IPS-NIHi7 (cell line): ENCODE measurements around the gene SNX20.
A peak's percentile ranks its signal among the peaks of the same experiment; 100 is the strongest.

Experiments
- DNase-seq: peaks from one replicate; pipeline ENCODE4 v3.0.0; 2012; ENCODE audit warnings: mixed read lengths; ENCODE audit errors: extremely low spot score

Gene SNX20, protein sequence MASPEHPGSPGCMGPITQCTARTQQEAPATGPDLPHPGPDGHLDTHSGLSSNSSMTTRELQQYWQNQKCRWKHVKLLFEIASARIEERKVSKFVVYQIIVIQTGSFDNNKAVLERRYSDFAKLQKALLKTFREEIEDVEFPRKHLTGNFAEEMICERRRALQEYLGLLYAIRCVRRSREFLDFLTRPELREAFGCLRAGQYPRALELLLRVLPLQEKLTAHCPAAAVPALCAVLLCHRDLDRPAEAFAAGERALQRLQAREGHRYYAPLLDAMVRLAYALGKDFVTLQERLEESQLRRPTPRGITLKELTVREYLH

DNA sequence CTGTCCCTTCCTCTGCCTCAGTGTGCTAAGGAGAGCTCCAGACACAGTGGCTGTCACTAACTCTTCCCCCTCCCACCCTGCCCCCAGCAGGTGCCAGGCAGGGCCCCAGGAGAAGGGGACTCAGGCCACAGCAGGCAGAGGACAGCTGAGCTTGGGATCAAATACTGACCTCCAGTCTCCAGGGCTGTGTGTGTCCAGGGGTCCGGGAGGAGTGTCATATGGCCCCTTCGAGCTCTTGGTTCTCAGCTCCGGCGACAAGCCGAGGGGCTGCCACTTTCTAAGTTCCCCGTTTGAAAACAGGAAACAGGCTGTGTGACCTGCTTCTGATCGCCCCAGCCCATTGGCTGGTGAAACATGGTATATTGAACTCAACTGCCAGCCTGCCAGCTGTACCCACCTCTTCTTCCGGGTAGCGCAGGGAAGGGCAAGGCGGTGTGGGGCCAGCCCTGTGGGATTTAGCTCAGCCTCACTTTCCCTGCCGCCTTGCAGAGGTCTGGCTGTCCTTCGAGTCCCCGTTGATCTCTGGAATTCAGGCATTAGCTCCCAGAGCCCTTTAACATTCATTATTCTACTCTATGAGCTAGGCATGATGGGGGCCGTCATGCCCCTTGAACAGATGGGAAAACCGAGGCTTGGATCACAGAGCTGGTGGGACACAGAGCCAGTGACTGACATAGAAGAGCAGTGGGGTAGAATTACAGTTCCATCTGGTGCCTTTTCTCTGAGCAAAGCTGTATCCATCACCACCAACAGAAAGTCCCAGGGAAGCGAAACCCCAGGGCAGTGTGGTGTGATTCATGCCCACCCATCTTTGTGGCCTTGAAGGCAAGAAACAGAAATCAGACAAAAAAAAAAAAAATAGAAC lies at the start of gene SNX20:
Gene SNX20, minus strand, starts transcription at position 292 of the 865 bp plus-strand sequence. CDS start 3,786 bp downstream, outside the sequence.
- DNase-seq = no peak

DNA sequence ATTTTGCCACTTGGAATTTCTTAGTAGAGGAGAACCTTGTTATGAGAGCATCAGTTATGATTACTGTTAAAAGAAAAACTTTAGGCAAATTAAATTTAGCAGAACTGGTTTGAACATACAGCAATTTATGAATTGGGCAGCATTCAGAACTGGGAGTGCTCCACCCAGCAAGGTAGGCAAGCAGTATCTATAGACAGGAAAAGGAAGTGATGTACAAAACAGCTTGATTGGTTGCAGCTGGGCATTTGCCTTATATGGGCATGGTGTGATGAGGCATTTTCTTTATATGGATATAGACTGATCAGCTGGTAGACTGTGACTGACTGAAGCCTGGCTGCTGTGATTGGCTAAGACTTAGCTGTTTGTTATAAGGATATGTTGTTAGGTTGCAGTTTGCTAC lies 43.2 kb upstream of the SNX20 start:
- DNase-seq = no peak

DNA sequence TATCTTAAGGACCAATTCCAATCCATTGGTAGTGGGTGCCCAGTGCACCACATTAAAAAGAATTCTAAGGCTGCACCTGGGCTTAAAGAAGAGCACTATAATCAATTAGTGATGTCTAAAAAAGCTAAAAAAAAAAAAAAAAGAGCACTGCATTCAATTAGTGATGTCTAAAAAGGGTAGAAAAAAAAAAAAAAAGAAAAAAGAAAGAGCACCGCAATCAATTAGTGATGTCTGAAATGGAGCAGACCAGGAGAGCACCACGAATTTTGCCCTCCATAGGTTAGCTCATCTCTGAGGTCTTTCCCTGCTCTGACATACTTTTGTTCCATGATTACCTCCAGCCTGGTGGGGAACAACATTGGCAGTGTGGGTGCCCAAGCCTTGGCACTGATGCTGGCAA lies 41.8 kb upstream of the SNX20 start:
- DNase-seq = no peak

DNA sequence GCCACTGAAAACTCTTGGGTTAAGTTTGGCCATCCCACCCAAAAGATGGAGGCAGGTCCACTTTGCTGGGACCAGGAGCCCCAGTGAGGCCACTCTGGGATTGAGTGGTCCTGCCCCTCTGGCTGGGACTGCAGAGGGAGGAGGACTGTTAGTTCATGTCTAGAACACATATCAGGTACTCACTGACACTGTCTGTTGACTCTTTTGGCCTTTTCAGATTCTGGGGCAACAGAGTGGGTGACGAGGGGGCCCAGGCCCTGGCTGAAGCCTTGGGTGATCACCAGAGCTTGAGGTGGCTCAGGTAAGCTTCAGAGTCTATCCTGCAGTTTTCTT lies 41.3 kb upstream of the SNX20 start:
- DNase-seq = no peak

DNA sequence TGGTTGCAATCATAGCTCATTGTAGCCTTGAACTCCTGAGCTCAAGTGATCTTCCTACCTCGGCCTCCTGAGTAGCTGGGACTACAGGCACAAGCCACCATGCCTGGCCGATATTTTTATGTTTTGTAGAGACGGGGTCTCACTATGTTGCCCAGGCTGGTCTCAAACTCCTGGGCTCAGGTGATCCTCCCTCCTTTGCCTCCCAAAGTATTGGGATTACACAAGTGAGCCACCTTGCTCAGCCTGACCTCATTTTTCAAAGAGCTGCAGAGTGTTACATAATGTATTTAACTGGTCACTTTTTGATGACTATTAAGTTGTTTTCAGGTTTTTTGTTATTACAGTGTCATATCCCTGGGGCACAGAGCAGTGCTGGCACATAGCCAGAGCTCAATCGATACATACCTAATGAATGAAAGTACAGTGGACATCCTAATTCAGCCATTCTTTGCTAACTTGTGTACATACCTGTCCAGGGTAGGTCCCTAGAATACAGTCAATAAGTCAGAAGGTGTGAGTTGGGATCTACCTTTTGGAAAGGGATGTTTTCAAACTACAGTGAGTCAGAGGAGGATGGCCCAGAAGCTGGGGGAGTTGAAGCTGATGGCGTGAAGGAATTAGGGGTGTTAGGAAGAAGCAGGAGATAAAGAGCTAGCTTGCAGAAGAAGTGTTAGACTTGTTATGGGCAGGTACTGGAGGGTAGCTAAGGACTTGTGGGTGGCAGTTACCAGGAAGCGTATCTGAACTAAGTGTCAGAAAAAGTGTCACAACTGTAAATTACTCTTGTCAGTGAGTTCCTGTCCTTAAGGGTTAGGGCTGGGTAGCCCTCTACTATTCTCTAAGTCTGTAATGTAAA lies 40.7 kb upstream of the SNX20 start:
- DNase-seq = no peak

DNA sequence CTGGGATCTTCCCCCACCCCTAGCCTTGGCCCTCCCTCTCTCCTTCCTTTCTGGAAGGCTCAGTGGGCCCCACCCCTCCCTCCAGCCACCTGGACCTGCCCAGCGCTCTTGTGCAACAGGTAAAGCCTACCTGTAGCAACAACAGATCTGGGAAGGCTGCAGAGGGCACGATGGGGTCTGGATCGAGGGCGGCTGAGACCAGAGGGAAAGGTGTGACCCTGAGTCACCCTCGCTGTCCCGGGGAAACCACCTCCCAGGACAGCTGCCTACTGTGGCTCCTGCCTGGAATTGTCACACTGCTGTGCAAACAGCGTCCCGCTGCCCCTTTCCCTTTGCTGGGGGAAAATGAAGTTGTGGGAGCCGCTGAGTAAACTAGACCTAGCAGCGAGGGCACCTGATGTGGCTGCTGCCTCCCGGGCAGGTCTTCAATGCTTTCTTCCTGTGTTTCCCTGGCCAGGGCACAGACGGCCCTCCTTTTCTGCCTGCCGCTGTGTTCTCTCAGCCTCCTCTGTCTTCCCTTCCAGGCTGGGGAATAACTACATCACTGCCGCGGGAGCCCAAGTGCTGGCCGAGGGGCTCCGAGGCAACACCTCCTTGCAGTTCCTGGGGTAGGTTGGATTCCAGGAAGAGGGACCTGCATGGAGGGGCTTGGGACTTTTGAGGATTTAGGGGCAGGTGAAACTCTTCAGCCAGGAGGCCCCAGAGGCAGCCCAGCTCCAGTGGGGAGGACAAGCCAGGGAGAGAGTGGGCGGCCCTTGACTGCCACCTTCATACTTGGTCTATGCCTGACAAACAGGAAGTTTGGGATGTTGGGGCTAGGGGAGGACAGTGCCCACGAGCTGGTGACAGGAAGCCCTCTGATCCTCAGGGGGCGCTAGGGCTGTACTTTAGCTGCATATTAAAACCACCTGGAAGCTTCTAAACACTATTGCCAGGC lies 38.6 kb upstream of the SNX20 start:
- peak; percentile 58 for DNase-seq

DNA sequence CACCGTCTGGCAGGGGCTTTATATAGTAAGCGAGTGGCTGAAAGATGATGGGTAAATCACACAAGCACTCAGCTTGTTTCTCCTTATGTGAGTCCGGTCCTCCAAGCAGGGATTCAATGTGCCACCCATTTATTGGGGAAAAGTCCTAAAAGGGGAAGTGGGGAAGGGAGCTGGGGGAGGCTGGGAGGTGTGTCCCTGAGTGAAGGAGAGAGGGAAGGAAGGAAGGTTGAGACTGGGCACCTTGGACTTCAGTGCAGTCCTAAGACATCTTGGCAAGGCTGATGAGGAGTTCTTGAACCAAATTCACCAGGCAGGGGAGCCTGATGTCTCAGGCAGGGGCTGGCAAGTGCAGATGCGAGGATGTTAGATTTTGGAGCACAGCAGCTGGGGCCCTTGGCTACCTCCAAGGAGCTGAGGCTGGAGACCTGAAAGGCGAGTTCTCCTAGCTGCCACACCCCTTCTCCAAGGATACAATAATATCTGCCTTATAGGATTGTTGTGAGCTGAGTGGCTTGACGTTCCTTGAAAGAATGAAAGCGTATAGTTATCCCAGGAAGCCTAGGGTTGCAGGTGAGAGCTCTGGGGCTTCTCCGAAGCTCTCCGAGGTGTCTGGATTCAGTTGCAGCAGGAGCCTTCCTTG lies 37.8 kb upstream of the SNX20 start:
- DNase-seq = no peak

DNA sequence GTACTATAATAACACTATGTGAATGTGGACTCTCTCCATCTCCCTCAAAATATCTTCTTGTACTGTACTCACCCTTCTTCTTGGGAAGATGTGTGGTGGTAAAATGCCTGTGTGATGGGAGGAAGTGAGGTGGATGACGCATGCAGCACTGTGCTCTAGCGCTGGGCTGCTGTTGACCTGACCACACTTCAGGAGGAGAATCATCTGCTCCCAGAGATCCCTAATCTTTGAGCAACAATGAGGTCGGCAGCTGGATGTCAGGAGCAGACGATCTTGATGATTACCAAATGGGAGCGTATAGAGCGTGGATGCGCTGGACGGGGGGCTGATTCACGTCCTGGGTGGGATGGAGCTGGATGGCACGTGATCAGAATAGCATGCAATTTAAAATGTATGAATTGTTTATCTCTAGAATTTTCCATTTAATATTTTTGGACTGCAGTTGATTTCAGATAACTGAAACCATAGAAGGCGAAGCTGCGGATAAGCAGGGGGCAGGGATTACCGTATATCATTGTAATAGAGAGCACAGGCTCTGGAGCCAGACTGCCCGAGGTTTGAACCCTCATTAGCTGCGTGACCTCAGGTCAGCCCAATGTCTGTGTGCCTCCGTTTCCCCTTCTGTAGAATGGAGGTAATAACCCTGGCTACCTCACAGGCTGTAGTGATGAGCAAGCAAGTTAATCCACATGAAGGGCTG lies 37.1 kb upstream of the SNX20 start:
- no peak for DNase-seq

DNA sequence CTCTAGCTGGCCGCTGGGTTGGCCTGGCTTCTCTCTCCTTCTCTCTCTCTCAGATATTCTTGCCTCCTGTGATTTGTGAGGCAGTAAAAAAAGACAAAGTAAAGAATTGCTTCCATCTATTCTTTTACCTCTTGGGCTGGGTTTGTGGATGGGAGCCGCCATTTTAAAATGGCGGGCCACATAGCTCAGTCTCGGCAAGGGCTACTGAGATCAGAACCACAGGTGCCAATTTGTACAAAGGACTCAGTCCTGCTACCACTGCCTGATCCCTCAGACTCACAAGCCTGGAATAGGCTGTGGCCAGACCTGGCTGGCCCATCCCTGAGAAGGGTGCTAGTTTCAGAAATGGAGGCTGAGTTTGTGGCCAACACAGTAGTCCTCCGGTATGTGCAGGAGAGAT lies 36.4 kb upstream of the SNX20 start:
- DNase-seq = no peak

DNA sequence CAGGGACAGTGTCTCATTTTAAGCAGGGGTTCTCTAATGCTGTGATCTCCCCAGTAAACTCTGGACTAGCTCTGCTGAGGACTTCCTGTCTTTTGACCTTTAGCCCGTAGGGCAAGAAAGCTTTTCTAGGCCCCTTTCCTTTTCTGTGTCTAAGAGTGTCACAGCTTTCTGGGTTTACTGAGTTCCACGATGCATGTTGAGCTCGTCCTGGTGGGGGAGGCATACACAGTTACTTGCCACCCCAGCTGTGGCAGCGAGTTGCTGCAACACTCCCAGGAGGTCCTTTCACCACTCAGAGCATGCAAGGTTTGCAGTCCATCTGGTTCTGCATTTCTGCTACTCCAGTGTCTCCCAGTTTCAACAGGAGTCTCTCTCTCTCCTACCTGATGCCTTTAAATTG lies 36.0 kb upstream of the SNX20 start:
- no peak for DNase-seq

DNA sequence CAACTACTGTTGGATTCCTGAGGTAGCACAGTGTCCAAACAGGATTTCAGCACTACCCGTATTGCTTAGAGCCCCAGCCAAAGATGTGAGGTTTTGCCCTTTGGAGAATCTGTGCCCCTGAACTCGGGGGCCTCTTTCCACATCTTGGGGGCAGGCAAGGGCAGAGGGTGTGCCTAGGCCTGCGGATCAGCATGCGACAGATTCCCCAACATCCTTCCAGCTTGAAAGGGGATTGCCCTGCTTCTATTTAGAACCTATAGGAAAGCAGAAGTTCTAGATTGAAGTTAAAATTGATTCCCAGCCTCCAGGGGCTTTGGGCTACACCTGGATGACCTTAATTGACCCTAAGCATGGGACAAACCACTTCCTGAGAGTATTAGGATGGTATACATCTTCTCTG lies 31.8 kb upstream of the SNX20 start:
- no peak for DNase-seq

DNA sequence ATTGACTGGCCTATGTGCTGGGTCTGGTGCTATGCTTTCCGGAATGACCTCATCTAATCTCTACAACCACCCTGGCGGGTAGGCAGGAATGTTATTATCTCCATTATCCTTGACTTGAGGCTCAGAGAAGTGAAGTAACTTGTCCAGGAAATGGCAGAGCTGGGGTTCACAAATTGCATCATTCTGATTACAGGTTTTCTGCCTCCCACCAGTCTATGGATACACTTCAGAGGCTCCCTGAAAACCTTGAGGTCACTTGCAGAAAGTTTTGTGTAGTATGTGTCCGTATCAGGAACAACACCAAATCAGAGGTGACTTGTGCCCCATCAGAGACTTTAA lies 31.4 kb upstream of the SNX20 start:
- no peak for DNase-seq

DNA sequence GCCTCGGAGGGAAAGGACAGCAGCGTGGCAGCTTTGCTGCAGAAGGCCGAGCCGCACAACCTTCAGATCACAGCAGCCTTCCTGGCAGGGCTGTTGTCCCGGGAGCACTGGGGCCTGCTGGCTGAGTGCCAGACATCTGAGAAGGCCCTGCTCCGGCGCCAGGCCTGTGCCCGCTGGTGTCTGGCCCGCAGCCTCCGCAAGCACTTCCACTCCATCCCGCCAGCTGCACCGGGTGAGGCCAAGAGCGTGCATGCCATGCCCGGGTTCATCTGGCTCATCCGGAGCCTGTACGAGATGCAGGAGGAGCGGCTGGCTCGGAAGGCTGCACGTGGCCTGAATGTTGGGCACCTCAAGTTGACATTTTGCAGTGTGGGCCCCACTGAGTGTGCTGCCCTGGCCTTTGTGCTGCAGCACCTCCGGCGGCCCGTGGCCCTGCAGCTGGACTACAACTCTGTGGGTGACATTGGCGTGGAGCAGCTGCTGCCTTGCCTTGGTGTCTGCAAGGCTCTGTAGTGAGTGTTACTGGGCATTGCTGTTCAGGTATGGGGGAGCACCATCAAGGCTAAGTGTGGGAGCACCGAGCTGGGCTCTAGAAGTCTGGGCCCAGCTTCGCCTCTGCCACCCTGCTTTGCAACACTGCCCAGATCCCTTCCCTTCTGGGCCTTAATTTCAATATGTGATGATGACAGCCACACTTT lies 30.9 kb upstream of the SNX20 start:
- no peak for DNase-seq

DNA sequence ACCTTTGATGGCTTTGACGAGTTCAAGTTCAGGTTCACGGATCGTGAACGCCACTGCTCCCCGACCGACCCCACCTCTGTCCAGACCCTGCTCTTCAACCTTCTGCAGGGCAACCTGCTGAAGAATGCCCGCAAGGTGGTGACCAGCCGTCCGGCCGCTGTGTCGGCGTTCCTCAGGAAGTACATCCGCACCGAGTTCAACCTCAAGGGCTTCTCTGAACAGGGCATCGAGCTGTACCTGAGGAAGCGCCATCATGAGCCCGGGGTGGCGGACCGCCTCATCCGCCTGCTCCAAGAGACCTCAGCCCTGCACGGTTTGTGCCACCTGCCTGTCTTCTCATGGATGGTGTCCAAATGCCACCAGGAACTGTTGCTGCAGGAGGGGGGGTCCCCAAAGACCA lies 29.9 kb upstream of the SNX20 start:
- DNase-seq = no peak

DNA sequence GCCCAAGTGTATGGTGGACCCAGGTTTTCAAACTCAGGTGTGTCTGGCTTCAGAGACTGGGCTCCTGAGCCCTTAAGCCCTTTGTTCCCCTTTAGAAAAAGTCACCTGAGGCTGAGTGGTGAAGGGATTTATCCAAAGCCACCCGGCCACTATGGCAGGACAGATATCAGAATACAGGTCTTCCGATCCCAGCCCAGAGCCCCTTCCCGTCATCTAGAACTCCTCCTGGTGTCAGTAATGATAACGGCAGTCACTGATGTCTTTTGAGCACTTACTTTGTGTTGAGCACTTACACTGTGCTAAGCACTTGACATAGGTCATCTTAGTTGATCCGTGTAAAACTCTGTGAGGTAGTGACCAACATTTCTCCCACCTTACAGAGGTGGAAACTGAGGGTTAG lies 28.9 kb upstream of the SNX20 start:
- DNase-seq = no peak

DNA sequence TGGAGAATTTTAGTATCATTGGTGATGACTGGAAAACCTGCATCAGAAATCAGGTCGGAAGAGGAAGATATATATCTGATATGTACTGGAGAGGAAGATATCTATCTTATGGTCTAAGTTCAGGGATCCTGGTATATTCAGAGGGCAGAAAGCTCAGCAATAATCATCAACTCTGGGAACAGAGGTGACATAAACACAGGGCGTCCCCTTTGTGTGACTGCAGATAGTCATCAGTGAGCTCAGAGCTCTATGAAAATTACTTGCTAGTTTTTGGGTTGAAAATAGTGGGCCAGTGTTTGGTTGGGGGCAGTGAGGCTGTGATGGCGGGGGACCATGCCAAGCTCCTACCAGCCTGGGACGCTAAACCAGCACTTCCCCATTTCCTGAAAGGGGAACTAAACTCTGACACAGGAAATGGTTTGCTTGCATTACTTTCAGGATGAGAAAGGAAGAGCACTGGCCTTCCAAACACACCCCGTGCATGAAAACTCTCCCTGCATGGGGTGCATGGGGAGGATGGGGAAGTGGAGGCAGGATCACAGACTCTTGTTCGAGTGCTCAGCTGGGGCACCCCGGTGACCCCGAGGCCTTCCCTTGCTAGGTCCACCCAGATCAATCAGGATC lies 28.1 kb upstream of the SNX20 start:
- no peak for DNase-seq

DNA sequence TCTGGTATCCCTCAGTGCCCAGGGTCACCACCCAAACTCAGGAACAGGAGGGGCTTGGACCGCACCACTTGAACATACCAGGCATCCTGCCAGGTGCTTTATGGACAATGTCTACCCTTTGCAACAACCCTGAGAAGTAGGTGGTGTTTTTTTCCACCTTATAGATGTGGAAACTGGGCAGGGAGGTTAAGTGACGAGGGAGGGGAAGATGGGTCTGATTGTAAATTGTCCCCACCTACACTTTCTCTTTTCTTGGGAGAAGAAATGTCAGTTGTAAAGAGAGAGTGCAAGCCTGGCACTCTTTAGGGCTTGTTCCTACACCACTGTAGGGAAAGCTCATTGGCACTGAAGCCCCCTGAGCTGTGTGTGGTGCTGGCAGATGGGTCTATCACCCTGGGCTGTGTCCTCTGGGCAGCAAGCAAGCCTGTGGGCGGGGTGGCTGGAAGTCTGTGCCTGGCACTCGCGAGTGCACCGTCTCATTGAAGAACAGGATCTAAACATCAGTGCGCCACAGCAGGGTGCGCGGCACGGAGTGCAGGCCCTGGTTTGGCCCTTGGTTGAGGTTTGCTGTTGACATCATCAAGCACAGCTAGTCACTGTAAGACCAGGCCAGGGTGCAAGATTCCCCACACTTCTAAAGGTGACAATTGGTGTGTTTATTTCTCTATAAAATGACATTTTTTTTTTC lies 27.4 kb upstream of the SNX20 start:
- no peak for DNase-seq

DNA sequence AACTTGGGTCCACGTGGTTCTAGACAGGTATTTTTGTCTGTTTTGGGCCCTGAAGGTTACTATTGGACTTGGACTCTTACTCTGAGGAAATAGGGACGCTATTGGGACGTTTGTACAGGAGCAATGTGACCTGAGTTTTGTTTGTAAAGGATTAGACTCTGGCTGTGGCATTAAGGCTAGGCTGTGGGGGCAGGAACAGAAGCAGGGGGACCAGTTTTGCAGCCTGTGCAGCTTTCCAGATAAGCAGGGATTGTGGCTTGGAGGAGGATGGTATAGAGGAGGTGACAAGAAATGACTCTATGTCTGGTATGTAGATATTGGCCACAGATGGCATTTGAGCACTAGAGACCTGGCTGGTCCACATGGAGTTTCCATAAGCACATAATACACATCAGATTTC lies 25.1 kb upstream of the SNX20 start:
- no peak for DNase-seq
